ENCODE data around the gene LRP1B.
"Not testable (repeated sequence)": the region's sequence is repeated elsewhere in the genome, so short reads cannot be mapped to it uniquely, and the experiment has no call there.

LRP1B gene

DNA sequence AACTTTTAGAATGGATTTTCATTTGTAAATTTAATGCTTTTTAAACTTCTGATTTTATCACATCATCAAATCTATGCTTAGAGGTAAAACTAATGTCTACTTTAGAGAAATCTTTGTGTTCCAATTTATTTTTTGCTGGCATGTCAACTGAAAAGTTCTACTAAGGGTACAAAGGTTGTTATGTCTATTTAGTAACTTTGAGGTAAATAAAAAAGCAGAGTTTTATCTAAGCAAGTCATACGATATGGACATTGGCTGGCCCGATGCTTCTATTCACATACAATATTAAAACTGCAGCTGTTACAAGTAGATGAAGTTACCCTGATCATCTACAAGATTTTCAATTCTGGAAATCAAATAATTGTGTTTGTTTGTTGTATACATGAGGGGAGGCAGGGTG lies 1575.1 kb downstream of the LRP1B start:
- H3K27ac ChIP-seq, result no peak overlapping the region
- no peaks in the 10 kb centered on the region for H3K36me3 ChIP-seq
- no peak overlapping the region for H3K9ac ChIP-seq
- no peaks in the 10 kb centered on the region for H3K4me1 ChIP-seq
- no peaks in the 10 kb centered on the region for H4K20me1 ChIP-seq
- H3K4me2 ChIP-seq, result no peak overlapping the region
- H3K9me3 ChIP-seq, result no peaks in the 10 kb centered on the region
- no peak for TF ChIP-seq Cebpa-rat (IDR thresholded peaks at IDR 0.05)
- no peak overlapping the region for H3K4me3 ChIP-seq
- H3K27me3 ChIP-seq, result no peaks in the 10 kb centered on the region

DNA sequence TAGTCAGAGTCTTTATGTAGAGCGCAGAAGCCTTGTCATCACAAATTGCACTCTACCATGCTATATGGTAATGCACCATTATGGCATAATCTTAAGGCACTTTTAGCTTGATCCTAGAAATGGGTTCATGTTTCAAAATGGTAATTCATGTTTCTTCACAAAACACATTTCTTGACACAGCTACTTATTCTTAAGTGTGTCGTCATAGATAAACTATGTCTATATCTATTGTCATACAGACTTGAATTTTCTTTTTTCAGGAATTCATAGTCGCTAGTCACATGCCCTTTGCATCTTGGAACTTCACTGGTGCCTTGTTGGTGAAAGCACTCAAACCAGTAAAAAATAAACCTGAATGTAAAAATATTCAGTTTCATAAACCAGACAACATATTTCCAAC lies 1578.2 kb downstream of the LRP1B start:
- no peaks in the 10 kb centered on the region for H3K36me3 ChIP-seq
- no peak overlapping the region for H3K27ac ChIP-seq
- no peaks in the 10 kb centered on the region for H3K27me3 ChIP-seq
- no peaks in the 10 kb centered on the region for H4K20me1 ChIP-seq
- no peak overlapping the region for H3K4me2 ChIP-seq
- TF ChIP-seq Cebpa-rat (IDR thresholded peaks at IDR 0.05), result no peak
- no peak overlapping the region for H3K4me3 ChIP-seq
- no peaks in the 10 kb centered on the region for H3K4me1 ChIP-seq
- no peaks in the 10 kb centered on the region for H3K9me3 ChIP-seq
- no peak overlapping the region for H3K9ac ChIP-seq

GRCh38 chr2:140551287-140551686 lies 1579.5 kb downstream of the LRP1B start:
- Histone ChIP-seq H3K4me1 (no peaks in the 10 kb centered on the region), H3K9me3 (no peaks in the 10 kb centered on the region), H3K9ac (no peak overlapping the region), H4K20me1 (no peaks in the 10 kb centered on the region), H3K4me2 (no peak overlapping the region), H3K27me3 (no peaks in the 10 kb centered on the region), H3K36me3 (no peaks in the 10 kb centered on the region), H3K4me3 (no peak overlapping the region), H3K27ac (no peak overlapping the region)
- no peak for TF ChIP-seq Cebpa-rat (IDR thresholded peaks at IDR 0.05)

GRCh38 chr2:140550821-140551220 lies 1580.0 kb downstream of the LRP1B start:
- no peaks in the 10 kb centered on the region for H3K9me3 ChIP-seq
- H3K27ac ChIP-seq, result no peak overlapping the region
- no peak overlapping the region for H3K4me2 ChIP-seq
- H3K27me3 ChIP-seq, result no peaks in the 10 kb centered on the region
- no peak for TF ChIP-seq Cebpa-rat (IDR thresholded peaks at IDR 0.05)
- H3K9ac ChIP-seq, result no peak overlapping the region
- H4K20me1 ChIP-seq, result no peaks in the 10 kb centered on the region
- H3K4me1 ChIP-seq, result no peaks in the 10 kb centered on the region
- H3K4me3 ChIP-seq, result no peak overlapping the region
- no peaks in the 10 kb centered on the region for H3K36me3 ChIP-seq

DNA sequence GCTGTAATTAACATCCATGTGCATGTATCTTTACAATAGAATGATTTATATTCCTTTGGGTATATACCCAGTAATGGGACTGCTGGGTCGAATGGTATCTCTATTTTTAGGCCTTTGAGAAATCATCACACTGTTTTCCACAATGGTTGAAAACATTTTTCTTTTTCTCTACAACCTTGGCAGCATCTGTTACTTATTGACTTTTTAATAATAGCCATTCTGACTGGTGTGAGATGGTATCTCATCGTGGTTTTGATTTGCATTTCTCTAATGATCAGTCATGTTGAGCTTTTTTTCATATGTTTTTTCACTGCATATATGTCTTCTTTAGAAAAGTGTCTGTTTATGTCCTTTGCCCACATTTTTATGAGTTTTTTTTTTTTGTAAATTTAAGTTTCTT lies 1586.0 kb downstream of the LRP1B start:
- not testable (repeated sequence) for H3K36me3 ChIP-seq, H3K4me1 ChIP-seq, H3K27me3 ChIP-seq, H3K4me3 ChIP-seq, H3K9ac ChIP-seq, H4K20me1 ChIP-seq, H3K4me2 ChIP-seq, H3K27ac ChIP-seq, H3K9me3 ChIP-seq

DNA sequence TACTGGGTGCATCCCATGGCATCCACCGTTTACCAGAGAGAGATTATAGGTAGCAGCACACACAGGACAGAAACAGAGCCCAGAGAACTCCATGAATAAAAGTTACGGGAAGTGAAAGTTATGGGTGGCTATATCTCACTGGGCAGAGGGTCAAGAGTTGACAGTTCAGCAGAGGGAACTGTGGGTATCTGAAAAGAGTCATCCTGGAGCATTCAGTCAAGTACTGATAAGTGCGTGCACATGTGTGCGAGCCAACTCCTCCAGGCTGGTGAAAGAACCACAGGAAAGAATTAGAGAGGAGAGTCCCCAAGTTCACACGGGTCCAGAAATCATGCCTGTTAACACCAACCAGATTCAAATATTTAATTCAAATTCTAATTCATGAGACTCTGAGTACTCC lies 1588.2 kb downstream of the LRP1B start:
- Histone ChIP-seq H3K27ac (no peak overlapping the region), H3K27me3 (no peaks in the 10 kb centered on the region), H3K4me3 (no peak overlapping the region), H3K4me2 (no peak overlapping the region), H4K20me1 (no peaks in the 10 kb centered on the region), H3K36me3 (no peaks in the 10 kb centered on the region), H3K4me1 (no peaks in the 10 kb centered on the region), H3K9me3 (no peaks in the 10 kb centered on the region), H3K9ac (no peak overlapping the region)
- TF ChIP-seq Cebpa-rat (IDR thresholded peaks at IDR 0.05), result no peak

DNA sequence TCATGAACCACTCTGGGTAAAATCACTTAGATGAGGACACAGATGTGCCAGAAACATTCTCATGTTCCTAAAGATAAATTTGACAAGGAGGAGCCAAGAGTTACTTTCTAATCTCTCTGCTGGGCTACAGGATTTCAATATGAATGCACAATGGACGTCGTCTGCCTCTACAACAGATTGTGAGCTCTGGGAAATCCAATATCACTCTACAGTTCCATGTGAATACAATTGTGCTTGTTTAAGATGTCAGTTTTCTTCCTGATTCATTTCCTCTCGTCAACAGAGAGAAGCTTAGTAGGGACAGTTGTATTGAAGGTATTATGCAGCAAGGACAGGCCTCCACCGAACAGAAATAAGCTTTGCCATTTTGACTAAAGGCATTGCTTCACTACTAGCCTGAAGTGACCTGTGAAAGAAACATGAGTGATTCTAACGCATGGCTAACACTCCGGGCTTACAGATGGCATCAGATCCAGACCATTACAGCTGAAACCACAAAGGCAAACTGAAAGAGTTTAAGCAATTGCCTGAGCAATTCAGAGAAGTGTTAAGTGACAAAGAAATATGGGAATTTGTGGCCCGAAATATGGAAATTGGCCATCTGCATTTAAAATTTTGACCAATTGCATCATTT lies 1591.5 kb downstream of the LRP1B start:
- no peak overlapping the region for H3K27ac ChIP-seq
- H3K9me3 ChIP-seq, result no peaks in the 10 kb centered on the region
- no peak for TF ChIP-seq Cebpa-rat (IDR thresholded peaks at IDR 0.05)
- no peak overlapping the region for H3K4me3 ChIP-seq
- no peaks in the 10 kb centered on the region for H4K20me1 ChIP-seq
- no peaks in the 10 kb centered on the region for H3K27me3 ChIP-seq
- H3K4me1 ChIP-seq, result no peaks in the 10 kb centered on the region
- H3K36me3 ChIP-seq, result no peaks in the 10 kb centered on the region
- H3K4me2 ChIP-seq, result no peak overlapping the region
- no peak overlapping the region for H3K9ac ChIP-seq

GRCh38 chr2:140529706-140530105 lies 1601.1 kb downstream of the LRP1B start:
- Histone ChIP-seq H3K4me3 (no peak overlapping the region), H3K4me2 (no peak overlapping the region), H4K20me1 (no peaks in the 10 kb centered on the region), H3K27ac (no peak overlapping the region), H3K9me3 (no peaks in the 10 kb centered on the region), H3K27me3 (no peaks in the 10 kb centered on the region), H3K4me1 (no peaks in the 10 kb centered on the region), H3K9ac (no peak overlapping the region), H3K36me3 (no peaks in the 10 kb centered on the region)
- TF ChIP-seq Cebpa-rat (IDR thresholded peaks at IDR 0.05), result no peak

DNA sequence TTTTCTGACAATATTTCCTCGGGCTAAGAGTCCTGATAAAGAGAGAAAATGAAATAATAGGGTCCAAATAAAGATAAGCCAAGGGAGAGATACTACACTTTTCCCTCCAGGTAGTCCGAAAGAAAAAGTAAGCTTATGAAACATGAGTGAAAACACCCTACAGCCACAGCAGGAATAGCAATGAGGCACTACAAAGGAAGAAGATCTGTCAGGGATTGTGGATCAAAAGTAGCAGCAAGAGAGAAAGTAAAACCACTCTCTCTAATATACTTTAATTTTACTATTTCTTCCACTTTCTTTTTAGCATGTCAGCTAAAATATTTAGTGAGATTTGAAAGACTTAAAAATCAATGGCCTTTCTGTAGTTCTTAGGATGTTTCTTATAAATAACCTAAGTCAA lies 1601.8 kb downstream of the LRP1B start:
- Histone ChIP-seq H3K27me3 (no peaks in the 10 kb centered on the region), H3K4me3 (no peak overlapping the region), H3K4me1 (no peaks in the 10 kb centered on the region), H3K36me3 (no peaks in the 10 kb centered on the region), H3K9ac (no peak overlapping the region), H3K9me3 (no peaks in the 10 kb centered on the region), H3K27ac (no peak overlapping the region), H3K4me2 (no peak overlapping the region), H4K20me1 (no peaks in the 10 kb centered on the region)
- no peak for TF ChIP-seq Cebpa-rat (IDR thresholded peaks at IDR 0.05)

DNA sequence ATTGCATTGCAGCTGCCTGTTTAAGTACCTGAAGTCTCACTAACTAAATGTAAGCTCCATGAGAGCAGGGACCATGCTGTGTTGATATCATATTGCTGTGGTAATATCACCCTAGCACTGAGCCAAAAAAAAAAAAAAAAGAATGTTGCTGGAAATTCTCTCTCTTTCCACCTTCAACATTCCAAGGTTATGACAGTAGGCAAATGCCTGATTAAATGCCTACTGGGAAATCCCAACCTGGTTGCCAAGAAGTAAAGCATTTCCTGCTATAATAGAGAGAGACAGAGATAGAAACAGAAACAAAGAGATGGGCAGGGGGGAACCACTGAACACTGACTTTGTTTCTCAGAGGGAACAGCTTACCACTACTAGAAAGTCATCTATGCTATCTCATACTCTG lies 1604.2 kb downstream of the LRP1B start:
- Histone ChIP-seq H3K4me1 (no peaks in the 10 kb centered on the region), H3K27me3 (no peaks in the 10 kb centered on the region), H3K4me3 (no peak overlapping the region), H3K9ac (no peak overlapping the region), H3K27ac (no peak overlapping the region), H3K36me3 (no peaks in the 10 kb centered on the region), H3K4me2 (no peak overlapping the region), H3K9me3 (no peaks in the 10 kb centered on the region), H4K20me1 (no peaks in the 10 kb centered on the region)
- TF ChIP-seq Cebpa-rat (IDR thresholded peaks at IDR 0.05), result no peak

- H4K20me1 ChIP-seq, result no peaks in the 10 kb centered on the region
- H3K4me1 ChIP-seq, result no peaks in the 10 kb centered on the region
- H3K27me3 ChIP-seq, result no peaks in the 10 kb centered on the region
- H3K27ac ChIP-seq, result no peak overlapping the region
- no peak overlapping the region for H3K4me2 ChIP-seq
- no peak overlapping the region for H3K4me3 ChIP-seq
- H3K9me3 ChIP-seq, result no peaks in the 10 kb centered on the region
- no peak for TF ChIP-seq Cebpa-rat (IDR thresholded peaks at IDR 0.05)
- no peaks in the 10 kb centered on the region for H3K36me3 ChIP-seq
- no peak overlapping the region for H3K9ac ChIP-seq
Measured at GRCh38 chr2:140512106-140512505, 1618.7 kb downstream of the LRP1B start.
